Hair follicular keratinocyte (primary cell): ENCODE results near the gene MYZAP. TPM values are rescaled to one million over a fixed set of nuclear protein-coding genes. Genes with fewer than 3 reads are reported as not detected.

Experiments
- total RNA-seq: library from RNA; depleted of rRNA; stranded (reverse); fragments of >200 nt; gene quantifications from 2 replicates; pipeline ENCODE4 v1.2.3, GENCODE V29; 2015

MYZAP gene, protein sequence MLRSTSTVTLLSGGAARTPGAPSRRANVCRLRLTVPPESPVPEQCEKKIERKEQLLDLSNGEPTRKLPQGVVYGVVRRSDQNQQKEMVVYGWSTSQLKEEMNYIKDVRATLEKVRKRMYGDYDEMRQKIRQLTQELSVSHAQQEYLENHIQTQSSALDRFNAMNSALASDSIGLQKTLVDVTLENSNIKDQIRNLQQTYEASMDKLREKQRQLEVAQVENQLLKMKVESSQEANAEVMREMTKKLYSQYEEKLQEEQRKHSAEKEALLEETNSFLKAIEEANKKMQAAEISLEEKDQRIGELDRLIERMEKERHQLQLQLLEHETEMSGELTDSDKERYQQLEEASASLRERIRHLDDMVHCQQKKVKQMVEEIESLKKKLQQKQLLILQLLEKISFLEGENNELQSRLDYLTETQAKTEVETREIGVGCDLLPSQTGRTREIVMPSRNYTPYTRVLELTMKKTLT
- total RNA-seq = 0.15 and 3.4 TPM in 2 replicates

GRCh38 chr15:57591822-57592367, at the start of gene MYZAP:
TSS of gene MYZAP (plus strand) at chr15:57591904. CDS start at chr15:57592035, 131 bp downstream.

DNA sequence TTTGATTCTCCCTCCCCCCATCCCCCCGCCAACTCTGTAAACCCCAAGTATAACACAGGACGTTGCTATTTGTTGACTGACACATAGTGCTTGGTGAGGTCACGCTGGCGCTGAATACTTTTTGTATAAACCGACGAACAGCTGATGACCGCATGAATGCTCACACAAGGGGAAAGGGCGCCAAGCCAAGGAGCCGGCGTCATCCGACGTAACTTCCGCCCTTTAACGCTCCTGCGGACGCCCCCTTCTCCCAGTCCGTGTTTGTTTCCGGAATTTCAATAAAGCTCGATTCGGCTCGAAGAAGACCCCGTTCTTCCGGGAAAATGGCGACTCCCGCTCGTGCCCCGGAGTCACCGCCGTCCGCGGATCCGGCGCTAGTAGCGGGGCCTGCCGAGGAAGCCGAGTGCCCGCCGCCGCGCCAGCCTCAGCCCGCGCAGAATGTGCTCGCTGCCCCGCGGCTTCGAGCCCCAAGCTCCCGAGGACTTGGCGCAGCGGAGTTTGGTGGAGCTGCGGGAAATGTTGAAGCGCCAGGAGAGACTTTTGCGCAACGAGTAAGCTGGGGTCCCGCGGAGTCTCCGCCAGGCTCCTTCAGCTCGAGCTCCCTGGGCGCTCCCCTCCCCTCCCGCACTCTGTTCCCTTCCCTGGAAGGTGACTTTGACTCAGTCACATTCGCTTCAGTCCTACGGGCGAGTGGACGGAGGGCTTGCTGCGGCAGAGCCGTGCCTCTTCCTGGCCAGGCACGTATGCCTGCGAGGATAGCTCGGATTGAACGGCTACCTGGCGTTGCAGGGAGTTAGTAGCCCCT, 114.9 kb downstream of the MYZAP start, which contains the start of gene POLR2M:
POLR2M (plus strand) TSS at position 310 of the 805 bp plus-strand sequence; CDS start at position 439, 129 bp downstream.

Other genes with a start within 250 kb of the MYZAP start
- under 0.01 TPM in 2 replicates for gene CGNL1, start 215.4 kb upstream of the MYZAP start, total RNA-seq
- gene POLR2M, start 114.8 kb downstream of the MYZAP start, total RNA-seq = 23.0 and 27.5 TPM in 2 replicates